ENCODE results near the gene KRT7. TPM values are rescaled to one million over a fixed set of nuclear protein-coding genes. Genes with fewer than 3 reads are reported as not detected.

KRT7 gene
- total and polyA plus RNA-seq, 9 of the 15 experiments (the other 6 are each of a cell fraction or from before 2014, with no cell fraction given): 1.4 TPM; not detected in 8

GRCh38 chr12:52205612-52206303 is 27.3 kb upstream of the KRT7 start:
- Histone ChIP-seq H3K4me2 (ENCODE audit: insufficient read depth, low read length) (no peak overlapping the region), H3K27ac (ENCODE audit: extremely low read depth, low read depth, low read length) (no peak overlapping the region), H3K9ac (ENCODE audit: insufficient read depth in 1 of 2, low read depth in 2 of 2, low read length in 2 of 2) (no peak overlapping the region), H3K9me3 (replicated peaks; ENCODE audit: control insufficient read depth, insufficient read depth, low read depth, low read length) (no peaks in the 10 kb centered on the region), H3K4me1 (replicated peaks in 1 of 2; ENCODE audit: control insufficient read depth in 2 of 2, insufficient read depth in 2 of 2, low read length in 2 of 2) (no peaks in the 10 kb centered on the region; a peak in 4 of 5 replicates), H2AFZ (ENCODE audit: low read depth, low read length) (no peak overlapping the region), H3K4me3 (no peak overlapping the region), H4K20me1 (replicated peaks; ENCODE audit: control insufficient read depth, insufficient read depth, low read length) (peaks cover 16% of the 10 kb centered on the region), H3K27me3 (ENCODE audit: control insufficient read depth in 2 of 2, insufficient read depth in 2 of 2, low read length in 2 of 2) (peaks cover 30 to 78% of the 10 kb centered on the region in 2 experiments; a peak in 4 of 5 replicates), H3K9me1 (ENCODE audit: control insufficient read depth, insufficient read depth, low read length) (peaks cover 4% of the 10 kb centered on the region), H3K36me3 (ENCODE audit: control insufficient read depth, insufficient read depth, low read length) (no peaks in the 10 kb centered on the region), H3K79me2 (ENCODE audit: control insufficient read depth, insufficient read depth, low read length) (no peaks in the 10 kb centered on the region)
- TF ChIP-seq HES1 (IDR thresholded peaks at IDR 0.05; ENCODE audit: low read depth): no peak
- TF ChIP-seq MCM7 (IDR thresholded peaks at IDR 0.05): no peak
- no peak for TF ChIP-seq GATAD2A (IDR thresholded peaks at IDR 0.05)
- no peak for TF ChIP-seq SMAD1 (IDR thresholded peaks at IDR 0.05; ENCODE audit: low read depth, low read length, partially characterized antibody)
- no peak for TF ChIP-seq ZNF197 (CRISPR knock-in tag; IDR thresholded peaks at IDR 0.05; ENCODE audit: low read depth)
- TF ChIP-seq ATF6 (CRISPR knock-in tag; IDR thresholded peaks at IDR 0.05): no peak
- no peak for ATAC-seq
- WGBS (ENCODE audit: insufficient coverage, low coverage, missing lambda C conversion rate): 0% methylated on average over 4 of the region's 4 CpGs
- ChIA-PET CTCF (ENCODE audit: low intra/inter-chr PET ratio) (no interaction called here), POLR2A (interaction anchor here (0.7 to 1.0 kb wide), 2 partner anchors 52 to 173 kb away, joined by 3 read pairs; no protein-coding TSS in a partner anchor)
- no peak for DNase-seq (ENCODE audit: extremely low read depth in 1 of 4, low spot score in 3 of 4)
- intact Hi-C loops (cut with micrococcal nuclease) (no loop called here), in situ Hi-C loops (cut with MboI) (no loop called here)
- no TSS peak for BruUV-seq (replicated peaks)
- FAIRE-seq: no peak

Data from K562 (cell line).